H9 (cell line): ENCODE results near the gene LRRC7. TPM values are rescaled to one million over a fixed set of nuclear protein-coding genes. Genes with fewer than 3 reads are reported as not detected.

Source experiments
- DNase-seq: peaks from one replicate; pipeline ENCODE4 v3.0.0-alpha.2; 2017
- H2AFZ ChIP-seq: one replicate; pipeline ENCODE4 v1.6.1; 2013; ENCODE audit warnings: mild to moderate bottlenecking, low read length, control low read depth, moderate library complexity
- H2AK5ac ChIP-seq: 2 replicates; pipeline ENCODE4 v1.6.1; 2013; ENCODE audit warnings: low read length, control low read depth, mixed read lengths; ENCODE audit not compliant: insufficient read length
- H2BK120ac ChIP-seq: one replicate; pipeline ENCODE4 v1.6.1; 2013; ENCODE audit warnings: low read depth, mild to moderate bottlenecking, low read length, control low read depth, inconsistent platforms; ENCODE audit not compliant: poor library complexity, severe bottlenecking
- H2BK12ac ChIP-seq: 2 replicates; pipeline ENCODE4 v1.6.1; 2013; ENCODE audit warnings: low read length, control low read depth, mixed read lengths, low read depth; ENCODE audit not compliant: insufficient read length
- H2BK15ac ChIP-seq: 2 replicates; pipeline ENCODE4 v1.6.1; 2013; ENCODE audit warnings: low read depth, low read length, control low read depth
- H2BK20ac ChIP-seq: one replicate; pipeline ENCODE4 v1.6.1; 2013; ENCODE audit warnings: low read depth, mild to moderate bottlenecking, low read length, control low read depth, inconsistent platforms; ENCODE audit not compliant: poor library complexity, severe bottlenecking
- H2BK5ac ChIP-seq: 2 replicates; pipeline ENCODE4 v1.6.1; 2013; ENCODE audit warnings: low read length, control low read depth, mixed read lengths; ENCODE audit not compliant: insufficient read length
- H3K14ac ChIP-seq: 2 replicates; pipeline ENCODE4 v1.6.1; 2013; ENCODE audit warnings: low read length, control low read depth; ENCODE audit not compliant: insufficient read depth
- H3K18ac ChIP-seq: 2 replicates; pipeline ENCODE4 v1.6.1; 2013; ENCODE audit warnings: low read depth, mild to moderate bottlenecking, mixed read lengths, low read length, control low read depth; ENCODE audit not compliant: insufficient read length
- H3K23ac ChIP-seq: 2 replicates; pipeline ENCODE4 v1.6.1; 2013; ENCODE audit warnings: low read length, control low read depth, mixed read lengths, low read depth; ENCODE audit not compliant: insufficient read length
- H3K23me2 ChIP-seq: 2 replicates; pipeline ENCODE4 v1.6.1; 2013; ENCODE audit warnings: low read depth, mild to moderate bottlenecking, mixed read lengths, low read length, control low read depth; ENCODE audit not compliant: insufficient read length, poor library complexity, severe bottlenecking
- H3K27ac ChIP-seq: 2 replicates; pipeline ENCODE4 v1.5.1; 2013; ENCODE audit warnings: low read length, control low read depth, mixed read lengths, low read depth; ENCODE audit not compliant: insufficient read length
- H3K27me3 ChIP-seq: 2 replicates; pipeline ENCODE4 v1.6.1; 2013; ENCODE audit warnings: low read length, control low read depth, inconsistent platforms; ENCODE audit not compliant: insufficient read depth
- H3K4ac ChIP-seq: 2 replicates; pipeline ENCODE4 v1.6.1; 2013; ENCODE audit warnings: low read depth, mild to moderate bottlenecking, control low read depth, inconsistent platforms, low read length, moderate library complexity
- H3K4me1 ChIP-seq: 2 replicates; pipeline ENCODE4 v1.6.1; 2013; ENCODE audit warnings: low read length, control low read depth, inconsistent platforms; ENCODE audit not compliant: insufficient read depth
- H3K4me2 ChIP-seq: 2 replicates; pipeline ENCODE4 v1.6.1; 2013; ENCODE audit warnings: low read length, control low read depth, mixed read lengths; ENCODE audit not compliant: insufficient read length, insufficient read depth
- H3K56ac ChIP-seq: 2 replicates; pipeline ENCODE4 v1.6.1; 2013; ENCODE audit warnings: low read depth, mild to moderate bottlenecking, mixed read lengths, low read length, control low read depth; ENCODE audit not compliant: insufficient read length
- H3K79me1 ChIP-seq: 2 replicates; pipeline ENCODE4 v1.6.1; 2013; ENCODE audit warnings: low read depth, mild to moderate bottlenecking, moderate library complexity, low read length, control low read depth, inconsistent platforms; ENCODE audit not compliant: insufficient read depth, poor library complexity, severe bottlenecking
- H3K79me2 ChIP-seq: 2 replicates; pipeline ENCODE4 v1.6.1; 2013; ENCODE audit warnings: low read length, control low read depth, inconsistent platforms; ENCODE audit not compliant: insufficient read depth
- H3K9ac ChIP-seq: 2 replicates; pipeline ENCODE4 v1.6.1; 2013; ENCODE audit warnings: low read length, control low read depth, mixed read lengths; ENCODE audit not compliant: insufficient read length; ENCODE audit errors: extremely low read depth
- H3K9me3 ChIP-seq: one replicate; pipeline ENCODE4 v1.6.1; 2013; ENCODE audit warnings: low read depth, low read length, inconsistent platforms; ENCODE audit not compliant: control insufficient read depth
- H3T11ph ChIP-seq: one replicate; pipeline ENCODE4 v1.6.1; 2013; ENCODE audit warnings: mild to moderate bottlenecking, low read length, control low read depth, inconsistent platforms
- H4K20me1 ChIP-seq: one replicate; pipeline ENCODE4 v1.6.1; 2013; ENCODE audit not compliant: control insufficient read depth, insufficient read length, insufficient read depth
- H4K5ac ChIP-seq: 2 replicates; pipeline ENCODE4 v1.6.1; 2013; ENCODE audit warnings: low read depth, mild to moderate bottlenecking, mixed read lengths, low read length, control low read depth; ENCODE audit not compliant: insufficient read length
- H4K8ac ChIP-seq: replicated peaks from 2 replicates; pipeline ENCODE4 v1.6.1; 2013; ENCODE audit warnings: low read length, control low read depth, mixed read lengths, low read depth; ENCODE audit not compliant: insufficient read length
- H4K91ac ChIP-seq: 2 replicates; pipeline ENCODE4 v1.6.1; 2013; ENCODE audit warnings: low read depth, mild to moderate bottlenecking, moderate library complexity, mixed read lengths, low read length, control low read depth; ENCODE audit not compliant: insufficient read length
- H3K27ac Mint-ChIP-seq, 3 experiments: 2 replicates in 2 of 3; 3 replicates in 1 of 3; pipeline ENCODE4 v1.8.0; 2020 to 2021; ENCODE audit warnings: mixed read lengths in 3 of 3, mild to moderate bottlenecking in 1 of 3, moderate library complexity in 1 of 3
- H3K27me3 Mint-ChIP-seq: 2 replicates; pipeline ENCODE4 v1.8.0; 2021; ENCODE audit warnings: low read depth, mild to moderate bottlenecking, moderate library complexity, mixed read lengths
- H3K36me3 Mint-ChIP-seq, 3 experiments: 2 replicates in 2 of 3; 3 replicates in 1 of 3; pipeline ENCODE4 v1.8.0; 2020 to 2021; ENCODE audit warnings: low read depth in 3 of 3, mixed read lengths in 3 of 3; ENCODE audit not compliant: insufficient read depth in 1 of 3
- H3K4me1 Mint-ChIP-seq, 2 experiments: 2 replicates each; pipeline ENCODE4 v1.8.0; 2020; ENCODE audit warnings: mixed read lengths in 2 of 2
- H3K4me3 Mint-ChIP-seq, 2 experiments: 2 replicates in 1 of 2; 3 replicates in 1 of 2; pipeline ENCODE4 v1.8.0; 2020 to 2021; ENCODE audit warnings: mild to moderate bottlenecking in 2 of 2, mixed read lengths in 2 of 2, moderate library complexity in 1 of 2
- H3K9me3 Mint-ChIP-seq, 2 experiments: 2 replicates in 1 of 2; 3 replicates in 1 of 2; pipeline ENCODE4 v1.8.0; 2020; ENCODE audit warnings: mild to moderate bottlenecking in 2 of 2, mixed read lengths in 2 of 2, moderate library complexity in 1 of 2
- CTCF ChIP-seq: fragments of 200-600 bp; sonication (generic); conservative IDR thresholded peaks from 3 replicates; pipeline ENCODE4 v1.8.0; 2021; ENCODE audit warnings: antibody characterized with exemption, mild to moderate bottlenecking
- WGBS: extraction: QIAGEN DNeasy Blood & Tissue Kit; methylation state at CpG from one replicate; pipeline ENCODE4 v1.1.7; 2013; ENCODE audit warnings: missing lambda C conversion rate, low lambda C conversion rate, mixed read lengths; ENCODE audit not compliant: insufficient read length; ENCODE audit errors: extremely low coverage; 5-methylcytosine and 5-hydroxymethylcytosine counted together
- total RNA-seq: library from RNA; stranded (reverse); gene quantifications from 2 replicates; pipeline ENCODE4 v1.2.1, GENCODE V29; 2021

Gene LRRC7
- total RNA-seq, 1 experiment from 2014 or later: not detected

DNA sequence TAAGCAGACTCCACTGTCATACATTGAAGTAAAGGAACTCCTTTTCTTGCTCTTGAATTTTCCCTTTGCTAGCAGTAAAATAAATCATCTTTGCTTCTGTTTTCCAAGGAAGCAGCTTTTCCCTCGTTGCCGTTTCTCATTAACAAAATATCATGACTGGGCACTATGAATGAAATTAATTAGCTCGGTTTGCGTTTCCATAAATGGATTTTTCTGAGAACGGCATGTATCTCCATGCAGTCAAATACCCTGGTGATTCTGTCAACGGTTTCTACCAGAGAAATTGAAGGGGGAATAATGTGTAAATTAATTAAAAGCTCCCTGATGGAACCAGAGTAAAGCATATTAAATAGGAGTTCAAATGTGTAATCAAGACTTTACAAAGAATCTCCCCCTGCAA is 372.5 kb downstream of the LRRC7 start:
- Histone ChIP-seq H3K79me1 (no peaks in the 10 kb centered on the region), H2AK5ac (no peak overlapping the region), H4K5ac (no peak overlapping the region), H4K8ac (no peak overlapping the region), H2AFZ (no peak overlapping the region), H3K27me3 (no peaks in the 10 kb centered on the region), H4K91ac (no peak overlapping the region), H3T11ph (no peak overlapping the region), H2BK12ac (no peak overlapping the region), H2BK120ac (no peak overlapping the region), H3K4me2 (no peak overlapping the region), H4K20me1 (no peaks in the 10 kb centered on the region), H3K23ac (no peak overlapping the region), H3K18ac (no peak overlapping the region), H3K79me2 (no peaks in the 10 kb centered on the region), H3K56ac (no peak overlapping the region), H3K27ac (no peak overlapping the region), H2BK20ac (no peak overlapping the region), H3K9me3 (no peaks in the 10 kb centered on the region), H2BK5ac (no peak overlapping the region), H3K9ac (no peak overlapping the region), H3K4ac (no peak overlapping the region), H3K4me1 (no peaks in the 10 kb centered on the region), H2BK15ac (no peak overlapping the region), H3K14ac (no peak overlapping the region), H3K23me2 (no peaks in the 10 kb centered on the region)
- Mint-ChIP-seq H3K9me3 (peaks cover 2 to 4% of the 10 kb centered on the region in 2 experiments; a peak in 4 of 5 replicates), H3K27me3 (no peaks in the 10 kb centered on the region), H3K36me3 (no peaks in the 10 kb centered on the region; a peak in 1 of 7 replicates), H3K4me3 (no peak overlapping the region), H3K4me1 (no peaks in the 10 kb centered on the region), H3K27ac (no peak overlapping the region)
- DNase-seq: no peak
- TF ChIP-seq CTCF: no peak
- WGBS: no CpG with 5 or more reads among the region's 6 CpGs
